B cell (primary cell): ENCODE measurements around the gene FRMPD4. TPM values are rescaled to one million over a fixed set of nuclear protein-coding genes. Genes with fewer than 3 reads are reported as not detected.

Experiments used
- ATAC-seq: fragments of 200-7000 bp; cut with Tn5 transposase; one replicate; pipeline ENCODE4 v1.10.0; 2021; ENCODE audit warnings: low read depth, mild to moderate bottlenecking, moderate number of reproducible peaks, moderate library complexity
- CTCF ChIA-PET: fragments of 350-600 bp; sonication (Branson Sonifier 250); formaldehyde crosslinking; loops from one replicate; lab custom pipeline; 2021; ENCODE audit warnings: antibody characterized with exemption, inconsistent platforms; lab: Charles Lee
- POLR2A ChIA-PET: fragments of 350-600 bp; sonication (Branson Sonifier 250); formaldehyde crosslinking; loops from one replicate; lab custom pipeline; 2021; ENCODE audit warnings: antibody characterized with exemption; lab: Charles Lee
- DNase-seq: peaks from one replicate; pipeline ENCODE4 v3.0.0; 2013
- H2AFZ ChIP-seq: 2 replicates; pipeline ENCODE4 v1.6.1; 2012; ENCODE audit warnings: mild to moderate bottlenecking, low read depth, low read length; ENCODE audit not compliant: insufficient read depth, poor library complexity, severe bottlenecking
- H3K27ac ChIP-seq, 2 donors: 1 replicate in 1 of 2; 2 replicates in 1 of 2; pipeline ENCODE4 v1.5.1; 2012 to 2013; ENCODE audit warnings: low read length in 2 of 2, mild to moderate bottlenecking in 2 of 2, moderate library complexity in 1 of 2
- H3K27me3 ChIP-seq, 4 experiments: fragments of 200-600 bp in 1 of 4; sonication (generic) in 1 of 4; replicated peaks in 1 of 4; 1 replicate in 2 of 4; 2 replicates in 2 of 4; pipeline versions ENCODE4 v1.6.1 to v1.7.0; 2013 to 2016; ENCODE audit warnings: low read length in 3 of 4, mild to moderate bottlenecking in 2 of 4, mixed read lengths in 1 of 4, moderate library complexity in 1 of 4; ENCODE audit not compliant: insufficient read depth in 4 of 4, control insufficient read depth in 3 of 4; ENCODE audit errors: control extremely low read depth in 1 of 4
- H3K36me3 ChIP-seq, 2 experiments: replicated peaks in 1 of 2; 1 replicate in 1 of 2; 2 replicates in 1 of 2; pipeline versions ENCODE4 v1.6.1 to v1.7.1; 2013; ENCODE audit warnings: low read length in 1 of 2; ENCODE audit not compliant: insufficient read depth in 2 of 2, control insufficient read depth in 1 of 2; ENCODE audit errors: control extremely low read depth in 1 of 2, extremely low read depth in 1 of 2
- H3K4me1 ChIP-seq, 2 donors: fragments of 200-600 bp in 1 of 2; sonication (generic) in 1 of 2; 1 replicate in 1 of 2; 2 replicates in 1 of 2; pipeline versions ENCODE4 v1.5.1 to v1.6.1; 2013 to 2017; ENCODE audit warnings: low read length in 2 of 2; ENCODE audit not compliant: control insufficient read depth in 2 of 2, insufficient read depth in 2 of 2
- H3K4me2 ChIP-seq: replicated peaks from 2 replicates; pipeline ENCODE3; 2012; ENCODE audit warnings: mild to moderate bottlenecking, low read depth, low read length; ENCODE audit not compliant: poor library complexity, severe bottlenecking
- H3K4me3 ChIP-seq, 5 experiments: fragments of 200-600 bp in 1 of 5; sonication (generic) in 1 of 5; 1 replicate in 3 of 5; 2 replicates in 2 of 5; pipeline versions ENCODE4 v1.5.1 to v1.7.0; 2011 to 2016; ENCODE audit warnings: low read length in 4 of 5, mild to moderate bottlenecking in 4 of 5, low read depth in 2 of 5, control low read depth in 1 of 5, moderate library complexity in 1 of 5; ENCODE audit not compliant: insufficient read depth in 1 of 5; ENCODE audit errors: control extremely low read depth in 1 of 5, extremely low read depth in 1 of 5
- H3K79me2 ChIP-seq: fragments of 200-600 bp; sonication (generic); one replicate; pipeline ENCODE4 v1.6.0; 2016; ENCODE audit warnings: low read length; ENCODE audit not compliant: control insufficient read depth, insufficient read depth
- H3K9ac ChIP-seq: fragments of 200-600 bp; sonication (generic); 2 replicates; pipeline ENCODE4 v1.6.1; 2017; ENCODE audit warnings: mild to moderate bottlenecking, low read length, moderate library complexity
- H3K9me3 ChIP-seq, 3 donors: one replicate each; pipeline versions ENCODE4 v1.6.1 to v1.7.1; 2013; ENCODE audit warnings: low read length in 2 of 3; ENCODE audit not compliant: control insufficient read depth in 2 of 3, insufficient read depth in 1 of 3; ENCODE audit errors: control extremely low read depth in 1 of 3
- H4K20me1 ChIP-seq: 2 replicates; pipeline ENCODE4 v1.6.0; 2012; ENCODE audit warnings: mild to moderate bottlenecking, low read length; ENCODE audit not compliant: insufficient read depth, control insufficient read depth, poor library complexity, severe bottlenecking
- H3K27ac Mint-ChIP-seq: one replicate; pipeline ENCODE4 v1.8.0; 2021; ENCODE audit warnings: mixed read lengths
- H3K27me3 Mint-ChIP-seq: one replicate; pipeline ENCODE4 v1.8.0; 2021; ENCODE audit warnings: mixed read lengths
- H3K4me1 Mint-ChIP-seq: one replicate; pipeline ENCODE4 v1.8.0; 2021; ENCODE audit warnings: mixed read lengths
- H3K4me3 Mint-ChIP-seq: one replicate; pipeline ENCODE4 v1.8.0; 2021; ENCODE audit warnings: mixed read lengths
- H3K9me3 Mint-ChIP-seq: one replicate; pipeline ENCODE4 v1.8.0; 2022; ENCODE audit warnings: mixed read lengths; ENCODE audit not compliant: insufficient read depth
- CTCF ChIP-seq: fragments of 200-600 bp; IDR thresholded peaks from one replicate; pipeline ENCODE4 v1.8.0; 2022; ENCODE audit warnings: antibody characterized with exemption, mild to moderate bottlenecking
- EZH2 ChIP-seq: IDR thresholded peaks from 2 replicates; pipeline ENCODE4 v1.6.1; 2012; ENCODE audit warnings: borderline replicate concordance, low read depth, mild to moderate bottlenecking, moderate library complexity, low read length; ENCODE audit not compliant: insufficient read depth, poor library complexity, severe bottlenecking
- WGBS: methylation state at CpG from one replicate; pipeline ENCODE4 v1.1.5; 2013; ENCODE audit warnings: missing lambda C conversion rate; ENCODE audit not compliant: insufficient coverage; 5-methylcytosine and 5-hydroxymethylcytosine counted together
- intact Hi-C: fragments of 100-400 bp; cut with micrococcal nuclease; formaldehyde crosslinking; loops from one replicate; pipeline ENCODE4 v1.10.0; 2022
- polyA plus RNA-seq: library from polyadenylated mRNA; depleted of rRNA; stranded (reverse); fragments of >200 nt; gene quantifications from 2 replicates; pipeline ENCODE4 v1.2.3, GENCODE V29; 2012
- total RNA-seq, 2 donors: library from RNA; stranded (reverse); fragments of 120-200 nt in 1 of 2; gene quantifications; 1 replicate in 1 of 2; 2 replicates in 1 of 2; pipeline versions ENCODE4 v1.2.3 to v1.2.4, GENCODE V29; 2013 to 2022

FRMPD4 gene
- total and polyA plus RNA-seq, 2 donors (not counting 1 experiment from before 2014, with no cell fraction given) = not detected

- Histone ChIP-seq H3K9me3 (no peaks in the 10 kb centered on the region), H2AFZ (no peak overlapping the region), H3K9ac (no peak overlapping the region), H3K4me1 (no peaks in the 10 kb centered on the region), H3K36me3 (no peaks in the 10 kb centered on the region), H3K4me3 (no peak overlapping the region), H3K4me2 (no peak overlapping the region), H3K27ac (no peak overlapping the region), H3K27me3 (no peaks in the 10 kb centered on the region), H3K79me2 (no peaks in the 10 kb centered on the region), H4K20me1 (no peaks in the 10 kb centered on the region)
- 47% methylated on average over 3 of the region's 5 CpGs for WGBS
- H3K4me1 Mint-ChIP-seq = no peaks in the 10 kb centered on the region
- TF ChIP-seq CTCF = no peak
- TF ChIP-seq EZH2 = no peak
- no peak for ATAC-seq
- no peaks in the 10 kb centered on the region for H3K27me3 Mint-ChIP-seq
- ChIA-PET CTCF (no interaction called here), POLR2A (no interaction called here)
- intact Hi-C loops = no loop called here
- DNase-seq = no peak
- H3K27ac Mint-ChIP-seq = no peak overlapping the region
- H3K9me3 Mint-ChIP-seq = no peaks in the 10 kb centered on the region
- H3K4me3 Mint-ChIP-seq = no peak overlapping the region
These were observed 180.8 kb downstream of the FRMPD4 start for GRCh38 chrX:12319003-12319519.

GRCh38 chrX:12319992-12320391 is 181.7 kb downstream of the FRMPD4 start:
- ChIA-PET CTCF (no interaction called here), POLR2A (no interaction called here)
- H3K79me2 ChIP-seq = no peaks in the 10 kb centered on the region
- no peaks in the 10 kb centered on the region for H3K9me3 ChIP-seq
- H3K27me3 ChIP-seq = no peaks in the 10 kb centered on the region
- DNase-seq = no peak
- no peak overlapping the region for H3K27ac ChIP-seq
- no peak for ATAC-seq
- no peaks in the 10 kb centered on the region for H3K4me1 Mint-ChIP-seq
- no CpG with 5 or more reads among the region's 2 CpGs for WGBS
- no peak overlapping the region for H2AFZ ChIP-seq
- no peaks in the 10 kb centered on the region for H4K20me1 ChIP-seq
- no peaks in the 10 kb centered on the region for H3K9me3 Mint-ChIP-seq
- H3K4me2 ChIP-seq = no peak overlapping the region
- no peaks in the 10 kb centered on the region for H3K36me3 ChIP-seq
- TF ChIP-seq CTCF = no peak
- no peak for TF ChIP-seq EZH2
- H3K27ac Mint-ChIP-seq = no peak overlapping the region
- H3K4me1 ChIP-seq = no peaks in the 10 kb centered on the region
- no peak overlapping the region for H3K4me3 Mint-ChIP-seq
- intact Hi-C loops = no loop called here
- no peaks in the 10 kb centered on the region for H3K27me3 Mint-ChIP-seq
- H3K9ac ChIP-seq = no peak overlapping the region
- H3K4me3 ChIP-seq = no peak overlapping the region
